ENCODE results near the gene SEC24B. TPM values are rescaled to one million over a fixed set of nuclear protein-coding genes. Genes with fewer than 3 reads are reported as not detected.

Gene SEC24B
- total RNA-seq, 1 donor from 2014 or later, result 41.9 TPM

- peak overlapping the region; percentile 86 for H3K4me2 ChIP-seq (ENCODE audit: low read length)
- H3K27ac ChIP-seq (ENCODE audit: low read depth, low read length), result peak overlapping the region; percentile 56
- FAIRE-seq (peak; percentile 43), DNase-seq (ENCODE audit: low read depth) (peak; percentile 83)
- Mint-ChIP-seq H3K4me3 (ENCODE audit: unreplicated experiment) (peak overlapping the region; percentile 92), H3K27ac (ENCODE audit: unreplicated experiment) (peak overlapping the region; percentile 55), H3K36me3 (ENCODE audit: low read depth, unreplicated experiment) (peaks cover 3% of the 10 kb centered on the region), H3K27me3 (ENCODE audit: low read depth, unreplicated experiment) (no peaks in the 10 kb centered on the region), H3K4me1 (ENCODE audit: low read depth, unreplicated experiment) (peaks cover 8% of the 10 kb centered on the region), H3K9me3 (ENCODE audit: unreplicated experiment) (peaks cover 2% of the 10 kb centered on the region)
- peaks cover 6% of the 10 kb centered on the region for H3K4me1 ChIP-seq (ENCODE audit: insufficient read depth, low read length)
- no peaks in the 10 kb centered on the region for H3K9me3 ChIP-seq (ENCODE audit: insufficient read depth, low read depth, low read length)
- no peaks in the 10 kb centered on the region for H3K36me3 ChIP-seq (ENCODE audit: insufficient read depth, low read length)
- H3K79me2 ChIP-seq (ENCODE audit: insufficient read depth, low read length), result peaks cover 4% of the 10 kb centered on the region
- peak overlapping the region; percentile 83 for H2AFZ ChIP-seq (ENCODE audit: low read depth, low read length)
- peak overlapping the region; percentile 80 for H3K9ac ChIP-seq (ENCODE audit: low read length)
- no peak for TF ChIP-seq CTCF (IDR thresholded peaks at IDR 0.05; ENCODE audit: insufficient read depth, low read depth, low read length)
- TF ChIP-seq EZH2 (IDR thresholded peaks at IDR 0.05; ENCODE audit: insufficient read depth, low read length), result no peak
- peak overlapping the region; percentile 71 for H3K4me3 ChIP-seq (ENCODE audit: insufficient read depth, low read depth, low read length)
- no peaks in the 10 kb centered on the region for H4K20me1 ChIP-seq (ENCODE audit: insufficient read depth, low read length)
- no peaks in the 10 kb centered on the region for H3K27me3 ChIP-seq (ENCODE audit: insufficient read depth, low read length)
These were observed 127.3 kb downstream of the SEC24B start for GRCh38 chr4:109560687-109561461.

- Histone ChIP-seq H3K27me3 (ENCODE audit: insufficient read depth, low read length) (no peaks in the 10 kb centered on the region), H3K36me3 (ENCODE audit: insufficient read depth, low read length) (no peaks in the 10 kb centered on the region), H4K20me1 (ENCODE audit: insufficient read depth, low read length) (no peaks in the 10 kb centered on the region), H3K9ac (ENCODE audit: low read length) (no peak overlapping the region), H3K27ac (ENCODE audit: low read depth, low read length) (no peak overlapping the region), H3K4me2 (ENCODE audit: low read length) (no peak overlapping the region), H2AFZ (ENCODE audit: low read depth, low read length) (no peak overlapping the region), H3K9me3 (ENCODE audit: insufficient read depth, low read depth, low read length) (no peaks in the 10 kb centered on the region), H3K79me2 (ENCODE audit: insufficient read depth, low read length) (peaks cover 4% of the 10 kb centered on the region), H3K4me1 (ENCODE audit: insufficient read depth, low read length) (peaks cover 6% of the 10 kb centered on the region), H3K4me3 (ENCODE audit: insufficient read depth, low read depth, low read length) (no peak overlapping the region)
- no peaks in the 10 kb centered on the region for H3K27me3 Mint-ChIP-seq (ENCODE audit: low read depth, unreplicated experiment)
- H3K27ac Mint-ChIP-seq (ENCODE audit: unreplicated experiment), result no peak overlapping the region
- no peaks in the 10 kb centered on the region for H3K36me3 Mint-ChIP-seq (ENCODE audit: low read depth, unreplicated experiment)
- H3K4me1 Mint-ChIP-seq (ENCODE audit: low read depth, unreplicated experiment), result peaks cover 8% of the 10 kb centered on the region
- peak; percentile 17 for FAIRE-seq
- TF ChIP-seq CTCF (IDR thresholded peaks at IDR 0.05; ENCODE audit: insufficient read depth, low read depth, low read length), result no peak
- no peak for TF ChIP-seq EZH2 (IDR thresholded peaks at IDR 0.05; ENCODE audit: insufficient read depth, low read length)
- H3K4me3 Mint-ChIP-seq (ENCODE audit: unreplicated experiment), result no peak overlapping the region
- no peaks in the 10 kb centered on the region for H3K9me3 Mint-ChIP-seq (ENCODE audit: unreplicated experiment)
- DNase-seq (ENCODE audit: low read depth), result no peak
These were observed 129.0 kb downstream of the SEC24B start for GRCh38 chr4:109562457-109563239.
